Measurements from ENCODE around the gene CLEC11A.

- no peak for TF ChIP-seq CHD1 (IDR thresholded peaks at IDR 0.05; ENCODE audit: low read length)
- no peak for TF ChIP-seq BMI1 (IDR thresholded peaks at IDR 0.05; ENCODE audit: low read length)
- no peak for TF ChIP-seq KDM5B (IDR thresholded peaks at IDR 0.05; ENCODE audit: insufficient replicate concordance, low read depth, low read length)
- TF ChIP-seq NR1H2 (CRISPR knock-in tag; IDR thresholded peaks at IDR 0.05): no peak
- TF ChIP-seq ZSCAN32 (CRISPR knock-in tag; IDR thresholded peaks at IDR 0.05): no peak
- TF ChIP-seq YY1 (IDR thresholded peaks at IDR 0.05; ENCODE audit: borderline replicate concordance in 1 of 3, control insufficient read depth in 1 of 3, extremely low read depth in 1 of 3, insufficient read depth in 3 of 3, insufficient read length in 1 of 3, insufficient replicate concordance in 2 of 3, low read depth in 1 of 3, low read length in 2 of 3): no peak
- TF ChIP-seq SP2 (IDR thresholded peaks at IDR 0.05; ENCODE audit: extremely low read depth, low read depth, low read length, poor library complexity, severe bottlenecking): no peak
- TF ChIP-seq CBX5 (IDR thresholded peaks at IDR 0.05; ENCODE audit: borderline replicate concordance, low read depth): no peak
- TF ChIP-seq, protein P1, sequence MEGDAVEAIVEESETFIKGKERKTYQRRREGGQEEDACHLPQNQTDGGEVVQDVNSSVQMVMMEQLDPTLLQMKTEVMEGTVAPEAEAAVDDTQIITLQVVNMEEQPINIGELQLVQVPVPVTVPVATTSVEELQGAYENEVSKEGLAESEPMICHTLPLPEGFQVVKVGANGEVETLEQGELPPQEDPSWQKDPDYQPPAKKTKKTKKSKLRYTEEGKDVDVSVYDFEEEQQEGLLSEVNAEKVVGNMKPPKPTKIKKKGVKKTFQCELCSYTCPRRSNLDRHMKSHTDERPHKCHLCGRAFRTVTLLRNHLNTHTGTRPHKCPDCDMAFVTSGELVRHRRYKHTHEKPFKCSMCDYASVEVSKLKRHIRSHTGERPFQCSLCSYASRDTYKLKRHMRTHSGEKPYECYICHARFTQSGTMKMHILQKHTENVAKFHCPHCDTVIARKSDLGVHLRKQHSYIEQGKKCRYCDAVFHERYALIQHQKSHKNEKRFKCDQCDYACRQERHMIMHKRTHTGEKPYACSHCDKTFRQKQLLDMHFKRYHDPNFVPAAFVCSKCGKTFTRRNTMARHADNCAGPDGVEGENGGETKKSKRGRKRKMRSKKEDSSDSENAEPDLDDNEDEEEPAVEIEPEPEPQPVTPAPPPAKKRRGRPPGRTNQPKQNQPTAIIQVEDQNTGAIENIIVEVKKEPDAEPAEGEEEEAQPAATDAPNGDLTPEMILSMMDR (IDR thresholded peaks at IDR 0.05 in 2 of 3, conservative IDR thresholded peaks at IDR 0.05 in 1 of 3; ENCODE audit: insufficient read depth in 2 of 3, low read depth in 1 of 3, low read length in 3 of 3): no peak
- TF ChIP-seq THRB (CRISPR knock-in tag; conservative IDR thresholded peaks at IDR 0.05): no peak
- no peak for TF ChIP-seq ZNF76 (CRISPR knock-in tag; IDR thresholded peaks at IDR 0.05; ENCODE audit: borderline replicate concordance)
- TF ChIP-seq, protein P2, sequence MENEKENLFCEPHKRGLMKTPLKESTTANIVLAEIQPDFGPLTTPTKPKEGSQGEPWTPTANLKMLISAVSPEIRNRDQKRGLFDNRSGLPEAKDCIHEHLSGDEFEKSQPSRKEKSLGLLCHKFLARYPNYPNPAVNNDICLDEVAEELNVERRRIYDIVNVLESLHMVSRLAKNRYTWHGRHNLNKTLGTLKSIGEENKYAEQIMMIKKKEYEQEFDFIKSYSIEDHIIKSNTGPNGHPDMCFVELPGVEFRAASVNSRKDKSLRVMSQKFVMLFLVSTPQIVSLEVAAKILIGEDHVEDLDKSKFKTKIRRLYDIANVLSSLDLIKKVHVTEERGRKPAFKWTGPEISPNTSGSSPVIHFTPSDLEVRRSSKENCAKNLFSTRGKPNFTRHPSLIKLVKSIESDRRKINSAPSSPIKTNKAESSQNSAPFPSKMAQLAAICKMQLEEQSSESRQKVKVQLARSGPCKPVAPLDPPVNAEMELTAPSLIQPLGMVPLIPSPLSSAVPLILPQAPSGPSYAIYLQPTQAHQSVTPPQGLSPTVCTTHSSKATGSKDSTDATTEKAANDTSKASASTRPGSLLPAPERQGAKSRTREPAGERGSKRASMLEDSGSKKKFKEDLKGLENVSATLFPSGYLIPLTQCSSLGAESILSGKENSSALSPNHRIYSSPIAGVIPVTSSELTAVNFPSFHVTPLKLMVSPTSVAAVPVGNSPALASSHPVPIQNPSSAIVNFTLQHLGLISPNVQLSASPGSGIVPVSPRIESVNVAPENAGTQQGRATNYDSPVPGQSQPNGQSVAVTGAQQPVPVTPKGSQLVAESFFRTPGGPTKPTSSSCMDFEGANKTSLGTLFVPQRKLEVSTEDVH (IDR thresholded peaks at IDR 0.05; ENCODE audit: low read depth, partially characterized antibody): no peak
- no peak for TF ChIP-seq ATF6 (CRISPR knock-in tag; IDR thresholded peaks at IDR 0.05)
- no peak for TF ChIP-seq POLR2AphosphoS5 (IDR thresholded peaks at IDR 0.05; ENCODE audit: control insufficient read depth, insufficient read depth, low read depth, low read length)
These were observed 30.7 kb downstream of the CLEC11A start for GRCh38 chr19:50753879-50754278.
